Activated T-cell treated with anti-CD3 and anti-CD28 coated beads, Interleukin-2, amount 50 U/mL, for 72 hours (primary cell): ENCODE results near the gene KRIT1. TPM values are rescaled to one million over a fixed set of nuclear protein-coding genes. Genes with fewer than 3 reads are reported as not detected.
"Not testable (repeated sequence)": the region's sequence is repeated elsewhere in the genome, so short reads cannot be mapped to it uniquely, and the experiment has no call there.

Source experiments
- ATAC-seq, 2 donors: fragments of 150-1000 bp; cut with Tn5 transposase; replicated peaks in 1 of 2; 2 replicates each; pipeline ENCODE4 v1.10.0; 2021; ENCODE audit warnings: moderate library complexity in 2 of 2, mild to moderate bottlenecking in 1 of 2
- DNase-seq, 2 donors: peaks; one replicate each; pipeline ENCODE4 v3.0.0; 2021 to 2022; ENCODE audit warnings: mixed read lengths in 1 of 2
- H3K27ac Mint-ChIP-seq: one replicate; pipeline ENCODE4 v1.8.0; 2022; ENCODE audit warnings: mild to moderate bottlenecking, moderate library complexity, mixed read lengths
- H3K27me3 Mint-ChIP-seq: one replicate; pipeline ENCODE4 v1.8.0; 2022; ENCODE audit warnings: low read depth, mixed read lengths
- H3K36me3 Mint-ChIP-seq, 2 donors: one replicate each; pipeline ENCODE4 v1.8.0; 2022; ENCODE audit warnings: mixed read lengths in 2 of 2, mild to moderate bottlenecking in 1 of 2; ENCODE audit not compliant: insufficient read depth in 2 of 2
- H3K4me1 Mint-ChIP-seq: one replicate; pipeline ENCODE4 v1.8.0; 2022; ENCODE audit warnings: low read depth, mixed read lengths
- H3K4me3 Mint-ChIP-seq, 2 donors: one replicate each; pipeline ENCODE4 v1.8.0; 2022; ENCODE audit warnings: mild to moderate bottlenecking in 2 of 2, mixed read lengths in 2 of 2, moderate library complexity in 2 of 2
- H3K9me3 Mint-ChIP-seq, 2 donors: one replicate each; pipeline ENCODE4 v1.8.0; 2022; ENCODE audit warnings: mixed read lengths in 2 of 2
- total RNA-seq, 2 donors: library from RNA; stranded (reverse); gene quantifications; one replicate each; pipeline ENCODE4 v1.2.3, GENCODE V29; 2022

The KRIT1 gene
- total RNA-seq, 2 donors from 2014 or later = 35.4 to 44.8 TPM

GRCh38 chr7:92169529-92169928 is 76.2 kb downstream of the KRIT1 start:
- not testable (repeated sequence) for DNase-seq, H3K4me3 Mint-ChIP-seq, H3K9me3 Mint-ChIP-seq, ATAC-seq, H3K36me3 Mint-ChIP-seq, H3K27me3 Mint-ChIP-seq, H3K27ac Mint-ChIP-seq, H3K4me1 Mint-ChIP-seq

GRCh38 chr7:92161271-92161670 is 84.4 kb downstream of the KRIT1 start:
- Mint-ChIP-seq H3K27ac (no peak overlapping the region), H3K36me3 (no peaks in the 10 kb centered on the region), H3K9me3 (no peaks in the 10 kb centered on the region), H3K27me3 (peaks cover 13% of the 10 kb centered on the region), H3K4me3 (no peak overlapping the region), H3K4me1 (peaks cover 7% of the 10 kb centered on the region)
- DNase-seq = no peak
- ATAC-seq = no peak

- H3K4me1 Mint-ChIP-seq = peaks cover 7% of the 10 kb centered on the region
- no peaks in the 10 kb centered on the region for H3K9me3 Mint-ChIP-seq
- DNase-seq (no peak), ATAC-seq (no peak)
- peaks cover 13% of the 10 kb centered on the region for H3K27me3 Mint-ChIP-seq
- H3K27ac Mint-ChIP-seq = no peak overlapping the region
- H3K4me3 Mint-ChIP-seq = no peak overlapping the region
- no peaks in the 10 kb centered on the region for H3K36me3 Mint-ChIP-seq
These were observed 86.8 kb downstream of the KRIT1 start for GRCh38 chr7:92158660-92159575.

GRCh38 chr7:92156990-92157389 is 88.7 kb downstream of the KRIT1 start:
- peaks cover 13% of the 10 kb centered on the region for H3K27me3 Mint-ChIP-seq
- no peaks in the 10 kb centered on the region for H3K36me3 Mint-ChIP-seq
- H3K9me3 Mint-ChIP-seq = no peaks in the 10 kb centered on the region
- DNase-seq (no peak), ATAC-seq (no peak)
- peaks cover 7% of the 10 kb centered on the region for H3K4me1 Mint-ChIP-seq
- no peak overlapping the region for H3K4me3 Mint-ChIP-seq
- H3K27ac Mint-ChIP-seq = no peak overlapping the region

GRCh38 chr7:92155108-92155739 is 90.5 kb downstream of the KRIT1 start:
- Mint-ChIP-seq H3K27ac (no peak overlapping the region), H3K4me1 (peaks cover 7% of the 10 kb centered on the region), H3K27me3 (peaks cover 5% of the 10 kb centered on the region), H3K36me3 (no peaks in the 10 kb centered on the region), H3K9me3 (no peaks in the 10 kb centered on the region), H3K4me3 (no peak overlapping the region)
- DNase-seq = no peak
- ATAC-seq = no peak

- DNase-seq = no peak
- no peaks in the 10 kb centered on the region for H3K27me3 Mint-ChIP-seq
- no peaks in the 10 kb centered on the region for H3K9me3 Mint-ChIP-seq
- H3K4me3 Mint-ChIP-seq = no peak overlapping the region
- ATAC-seq = no peak
- no peaks in the 10 kb centered on the region for H3K36me3 Mint-ChIP-seq
- no peak overlapping the region for H3K27ac Mint-ChIP-seq
- H3K4me1 Mint-ChIP-seq = no peaks in the 10 kb centered on the region
These were observed 95.2 kb downstream of the KRIT1 start for GRCh38 chr7:92150450-92151017.

- Mint-ChIP-seq H3K4me1 (no peaks in the 10 kb centered on the region), H3K36me3 (no peaks in the 10 kb centered on the region), H3K4me3 (no peak overlapping the region), H3K9me3 (no peaks in the 10 kb centered on the region), H3K27me3 (no peaks in the 10 kb centered on the region), H3K27ac (no peak overlapping the region)
- DNase-seq (no peak), ATAC-seq (no peak)
These were observed 95.9 kb downstream of the KRIT1 start for GRCh38 chr7:92149736-92150239.

Other genes with a start within 250 kb of the KRIT1 start
- 10 to 100 TPM; 29.8 to 29.9 TPM for gene CYP51A1, start 111.4 kb downstream of the KRIT1 start, total RNA-seq
- gene LRRD1, start 66.8 kb downstream of the KRIT1 start, total RNA-seq = not detected
- 10 to 100 TPM; 48.8 to 57.1 TPM for gene ANKIB1, start 60 bp upstream of the KRIT1 start, total RNA-seq
- gene GATAD1, start 201.6 kb upstream of the KRIT1 start, total RNA-seq = 10 to 100 TPM; 33.8 to 35.5 TPM
- gene ERVW-1, start 232.0 kb upstream of the KRIT1 start, total RNA-seq = not detected